LHCN-M2 (cell line): ENCODE data around the gene TMA7B. TPM values are rescaled to one million over a fixed set of nuclear protein-coding genes. Genes with fewer than 3 reads are reported as not detected.
"Not testable (repeated sequence)": the region's sequence is repeated elsewhere in the genome, so short reads cannot be mapped to it uniquely, and the experiment has no call there.

Experiments used
- DNase-seq: peaks from one replicate; pipeline ENCODE4 v3.0.0-alpha.2; 2012; ENCODE audit warnings: low read depth
- total RNA-seq: library from RNA; depleted of rRNA; stranded (reverse); fragments of >200 nt; gene quantifications from 2 replicates; pipeline ENCODE4 v1.2.3, GENCODE V29; 2014

Gene TMA7B
- total RNA-seq, 1 experiment from 2014 or later = not detected

DNA sequence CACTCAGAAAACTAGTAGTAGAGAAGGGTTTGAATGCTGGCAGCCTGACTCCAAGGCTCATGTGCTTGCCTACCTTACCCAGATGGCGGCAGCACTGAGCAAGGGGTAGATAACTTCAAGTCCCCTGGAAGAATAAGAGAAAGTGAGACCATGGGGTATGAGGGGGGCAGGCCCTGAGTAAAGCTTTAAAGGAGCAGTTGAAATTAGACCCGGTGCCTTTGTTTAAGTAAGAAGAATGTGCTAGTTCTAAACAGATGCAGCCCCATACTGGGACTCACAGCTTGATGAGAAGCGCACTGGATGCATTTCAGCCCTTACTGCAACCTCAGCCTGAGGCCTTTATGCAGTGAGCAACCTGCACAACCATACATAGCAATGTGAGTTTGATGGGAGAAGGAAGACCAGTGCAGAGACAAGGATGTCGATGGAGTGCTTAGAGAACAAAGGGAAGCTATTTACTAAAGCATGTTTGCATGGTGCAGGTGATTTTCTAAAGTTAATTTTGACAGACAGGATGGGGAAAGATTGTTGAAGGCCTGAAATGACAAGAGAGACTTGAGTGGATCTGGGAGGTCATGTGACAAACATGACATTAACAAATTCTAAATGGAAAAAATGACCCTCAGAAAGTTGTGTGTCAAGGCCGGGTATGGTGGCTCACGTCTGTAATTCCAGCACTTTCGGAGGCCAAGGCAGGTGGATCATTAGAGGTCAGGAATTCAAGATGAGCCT lies 27.1 kb upstream of the TMA7B start:
- DNase-seq = peak; percentile 3

DNA sequence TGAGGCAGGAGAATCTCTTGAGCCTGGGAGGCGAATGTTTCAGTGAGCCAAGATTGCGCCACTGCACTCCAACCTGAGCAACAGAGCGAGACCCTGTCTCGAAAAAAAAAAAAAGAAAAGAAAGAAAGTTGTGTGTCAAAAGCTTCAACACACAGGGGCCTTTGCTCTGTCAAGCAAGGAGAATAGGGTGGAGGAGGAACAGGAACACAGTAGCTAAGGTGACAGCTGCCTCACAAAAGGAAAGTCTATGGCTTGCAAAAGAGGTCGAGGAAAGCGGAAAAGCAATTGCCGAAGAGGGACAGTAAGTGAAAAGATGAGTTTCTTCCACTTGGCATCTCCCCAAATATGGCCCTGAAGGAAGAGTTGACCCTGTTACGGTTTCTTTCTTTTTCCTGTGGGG lies 26.5 kb upstream of the TMA7B start:
- DNase-seq = no peak

DNA sequence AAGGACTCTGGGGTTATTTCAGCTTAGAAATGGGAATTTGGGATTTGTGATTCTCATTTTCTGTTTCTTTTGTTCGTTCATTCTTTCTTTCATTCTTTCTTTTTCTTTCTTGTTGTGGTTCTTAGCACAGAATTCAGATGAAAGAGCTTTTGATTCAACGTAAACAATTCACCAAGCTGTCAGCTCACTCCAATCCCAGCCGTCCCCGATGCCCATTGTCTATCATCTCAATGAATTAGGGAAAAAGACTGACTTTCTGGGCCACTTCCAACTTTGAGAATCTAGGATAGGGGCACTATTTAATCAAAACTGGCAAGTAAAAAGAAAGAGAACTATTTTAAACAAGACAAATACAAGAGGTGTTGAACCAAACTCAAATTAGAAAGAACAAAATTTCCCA lies 25.1 kb upstream of the TMA7B start:
- no peak for DNase-seq

DNA sequence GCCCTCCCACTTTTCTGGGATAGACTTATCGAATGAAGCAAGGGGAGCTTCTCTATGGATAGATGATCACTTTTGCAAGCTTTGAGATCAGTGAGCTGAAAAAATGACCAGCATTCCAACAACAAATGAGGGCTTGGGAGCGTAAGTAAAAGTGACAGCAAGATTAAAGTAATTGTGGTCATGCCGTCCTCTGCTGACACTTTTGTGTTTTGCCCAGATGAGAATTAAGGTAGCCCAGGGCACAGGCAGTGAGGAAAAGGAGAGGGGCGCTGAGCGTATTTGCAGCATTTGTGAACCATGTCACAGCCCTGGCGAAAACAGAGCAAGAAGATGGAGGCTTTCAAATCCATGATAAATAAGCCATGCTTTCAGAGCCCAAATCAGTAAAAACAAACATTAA lies 24.6 kb upstream of the TMA7B start:
- no peak for DNase-seq

DNA sequence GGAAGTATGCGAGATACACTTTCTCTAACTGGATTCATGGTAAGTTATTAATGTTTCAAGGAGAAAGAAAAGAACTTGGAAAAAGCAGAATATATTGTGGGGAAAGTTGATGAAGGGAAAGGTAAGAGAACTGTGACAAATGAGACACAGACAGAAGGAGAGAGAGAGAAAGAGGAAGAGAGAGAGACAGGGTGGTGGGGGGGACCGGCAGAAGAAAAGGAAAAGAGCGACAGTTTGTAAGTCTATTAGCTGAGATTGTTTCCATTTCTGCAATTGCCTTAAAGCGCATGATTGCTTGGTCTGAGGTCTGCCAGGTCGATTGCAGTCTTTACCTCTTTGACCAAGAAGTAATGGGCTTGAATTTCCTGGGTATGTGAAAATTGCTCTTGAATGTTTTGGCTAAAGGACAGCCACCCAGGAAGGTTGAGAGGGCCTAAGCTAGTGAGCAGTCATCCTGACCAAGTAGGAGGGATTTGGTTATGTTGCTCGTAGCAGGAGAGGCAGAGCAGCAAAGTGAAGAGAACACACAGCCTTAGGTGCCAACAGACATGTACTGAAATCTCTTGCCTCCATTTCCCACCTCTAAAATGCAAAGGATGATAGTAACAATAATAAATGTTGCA lies 23.6 kb upstream of the TMA7B start:
- no peak for DNase-seq

DNA sequence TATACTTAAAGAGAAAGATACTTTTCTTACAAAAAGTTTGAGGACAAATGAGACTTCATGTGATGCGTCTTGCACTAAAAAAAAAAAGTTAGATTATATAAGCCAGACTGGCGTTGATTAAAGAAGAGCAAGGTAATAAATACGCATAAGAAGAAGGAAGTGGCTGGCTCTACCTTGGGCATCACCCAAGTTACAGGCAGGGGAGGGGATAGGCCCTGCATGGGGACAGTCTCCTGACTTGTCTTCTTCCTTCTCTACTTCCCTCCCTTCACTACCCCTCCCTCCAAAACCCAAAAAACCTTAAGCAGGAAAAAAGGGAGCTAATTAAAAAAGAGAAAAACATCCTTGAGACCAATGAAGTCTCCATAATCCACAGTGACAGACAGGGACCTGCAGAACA lies 22.3 kb upstream of the TMA7B start:
- DNase-seq = no peak

DNA sequence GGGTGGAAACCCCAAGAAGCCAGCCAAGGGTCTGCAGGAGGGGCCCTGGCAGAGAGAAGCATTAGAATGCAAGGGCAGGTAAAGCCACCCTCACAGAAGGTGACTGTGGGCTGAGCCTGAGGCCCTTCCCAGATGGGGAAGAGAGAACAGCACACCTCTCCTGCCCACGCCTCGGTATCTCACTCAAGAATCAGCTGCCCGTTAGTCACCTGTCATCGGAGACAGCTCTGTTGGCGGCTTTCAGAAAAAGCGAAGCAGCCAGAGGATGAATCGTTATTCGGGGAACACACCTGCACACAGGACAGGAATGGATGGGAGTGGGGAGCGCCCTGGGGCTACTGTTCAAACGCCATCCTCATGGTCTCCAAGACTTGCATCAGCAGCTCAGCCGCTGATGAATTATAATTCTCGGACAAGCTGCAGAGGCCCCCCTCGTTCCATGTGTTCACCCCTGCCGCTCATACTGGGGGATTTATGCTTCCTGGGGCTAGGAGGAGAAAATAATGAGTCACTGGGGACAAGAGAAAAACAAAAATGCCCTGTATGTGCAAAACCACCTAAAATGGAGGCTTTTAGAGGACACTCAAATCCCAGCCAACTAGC lies 21.6 kb upstream of the TMA7B start:
- no peak for DNase-seq

DNA sequence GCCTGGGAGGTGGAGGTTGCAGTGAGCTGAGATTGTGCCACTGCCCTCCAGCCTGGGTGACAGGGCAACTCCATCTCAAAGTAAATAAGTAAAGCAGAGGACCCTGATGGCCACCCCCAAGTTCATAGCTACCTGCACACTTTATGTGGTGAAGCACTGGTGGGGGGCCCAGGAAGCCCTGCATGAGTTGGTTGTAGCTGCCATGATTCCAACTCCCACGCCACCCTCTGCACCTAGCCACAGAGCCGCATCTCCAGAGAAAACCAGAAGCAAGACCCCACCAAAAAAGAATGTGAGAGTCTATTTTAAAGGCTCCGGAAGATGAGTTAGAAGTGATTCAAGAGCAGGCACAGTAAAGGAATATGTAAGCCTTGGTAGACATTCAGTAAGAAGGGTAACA lies 20.4 kb upstream of the TMA7B start:
- no peak for DNase-seq

DNA sequence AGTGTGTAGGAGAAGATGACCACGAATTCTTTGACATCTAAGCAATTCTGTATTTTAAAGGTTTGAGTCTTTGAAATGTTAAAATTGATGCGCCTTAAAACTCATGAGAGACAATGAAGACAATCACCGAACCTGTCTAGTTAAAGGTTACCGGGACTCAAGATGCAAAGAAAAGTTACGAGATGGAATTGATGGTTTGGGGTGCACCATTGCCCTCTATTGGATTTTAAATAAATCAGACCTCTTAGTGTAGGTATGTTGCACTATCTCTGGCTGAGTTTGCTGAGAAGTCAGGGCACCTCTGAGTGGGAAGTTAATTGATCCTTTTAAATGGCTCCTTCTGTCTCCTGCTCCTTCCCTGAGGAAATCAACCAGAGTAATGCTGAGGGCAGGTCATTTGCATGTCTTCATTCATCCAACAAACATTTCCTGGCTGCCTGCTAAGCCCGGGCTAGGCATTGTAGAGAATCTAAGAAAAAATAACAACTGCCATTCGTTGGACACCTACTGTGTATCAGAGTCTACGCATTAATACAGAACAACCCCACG lies 19.4 kb upstream of the TMA7B start:
- no peak for DNase-seq

DNA sequence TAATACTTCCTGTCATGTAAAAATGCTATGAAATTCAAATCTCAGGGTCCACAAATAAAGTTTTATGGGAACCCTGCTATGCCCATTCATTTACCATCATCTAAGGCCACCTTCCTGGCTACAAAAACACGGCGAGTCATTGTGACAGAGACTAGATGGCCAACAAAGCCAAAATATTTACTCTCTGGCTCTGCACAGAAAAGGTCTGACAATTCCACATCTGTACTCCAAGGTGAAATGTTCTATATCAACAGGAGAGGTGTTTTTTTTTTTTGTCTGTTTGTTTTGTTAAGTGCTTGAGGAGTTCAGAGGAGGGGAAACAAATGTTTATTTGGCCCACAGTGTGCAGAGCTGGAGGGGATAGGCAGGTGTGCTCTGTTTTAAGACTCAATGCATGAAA lies 18.6 kb upstream of the TMA7B start:
- no peak for DNase-seq

DNA sequence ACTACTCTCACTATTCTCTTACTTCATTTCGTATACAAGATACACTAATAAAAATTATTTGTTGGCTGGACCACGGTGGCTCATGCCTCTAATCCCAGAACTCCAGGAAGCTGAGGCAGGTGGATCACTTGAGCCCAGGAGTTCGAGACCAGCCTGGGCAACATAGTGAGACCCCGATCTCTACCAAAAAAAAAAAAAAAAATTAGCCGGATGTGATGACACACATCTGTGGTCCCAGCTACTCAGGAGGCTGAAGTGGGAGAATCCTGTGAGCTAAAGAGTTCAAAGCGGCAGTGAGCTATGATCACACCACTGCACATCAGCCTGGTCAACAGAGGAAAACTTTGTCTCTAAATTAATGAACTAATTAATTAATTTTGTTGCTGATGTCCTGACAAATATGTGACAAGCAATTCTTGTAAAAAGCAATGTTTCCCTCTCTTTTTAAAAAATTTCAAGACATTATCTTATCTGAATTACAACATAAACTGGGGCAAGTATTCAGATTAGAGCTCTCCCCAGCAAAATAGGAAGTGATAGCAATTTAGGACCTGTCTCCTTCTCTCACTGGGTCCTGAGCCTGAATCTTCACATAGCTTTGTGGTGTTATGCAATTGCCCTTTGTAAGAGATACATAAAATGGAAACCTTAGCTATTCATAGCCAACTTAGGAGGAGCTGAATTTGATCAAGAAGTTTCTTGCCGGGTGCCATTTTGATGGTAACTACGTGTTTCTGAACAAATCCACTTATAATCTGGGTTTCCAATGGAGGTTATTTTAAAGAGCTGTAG lies 17.6 kb upstream of the TMA7B start:
- no peak for DNase-seq

DNA sequence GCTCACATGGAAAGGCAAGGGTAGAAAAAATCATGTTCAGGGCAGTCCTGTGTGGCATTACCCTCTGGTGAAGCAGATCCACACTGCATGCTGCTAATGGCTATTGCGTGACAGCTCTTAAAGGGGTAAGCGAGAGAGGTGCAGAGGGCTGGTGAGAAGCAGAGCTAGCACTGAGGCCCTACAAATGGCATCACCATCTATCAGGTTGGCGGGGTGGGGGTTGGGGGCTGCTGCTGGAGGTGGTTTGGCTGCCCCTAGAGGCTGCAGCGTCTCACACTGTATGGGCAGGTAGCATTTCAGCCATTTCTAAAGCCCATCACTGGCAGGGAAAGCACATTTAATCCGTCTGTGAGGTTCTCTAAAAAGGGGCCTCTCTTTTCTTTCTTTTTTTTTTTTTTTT lies 16.9 kb upstream of the TMA7B start:
- no peak for DNase-seq

DNA sequence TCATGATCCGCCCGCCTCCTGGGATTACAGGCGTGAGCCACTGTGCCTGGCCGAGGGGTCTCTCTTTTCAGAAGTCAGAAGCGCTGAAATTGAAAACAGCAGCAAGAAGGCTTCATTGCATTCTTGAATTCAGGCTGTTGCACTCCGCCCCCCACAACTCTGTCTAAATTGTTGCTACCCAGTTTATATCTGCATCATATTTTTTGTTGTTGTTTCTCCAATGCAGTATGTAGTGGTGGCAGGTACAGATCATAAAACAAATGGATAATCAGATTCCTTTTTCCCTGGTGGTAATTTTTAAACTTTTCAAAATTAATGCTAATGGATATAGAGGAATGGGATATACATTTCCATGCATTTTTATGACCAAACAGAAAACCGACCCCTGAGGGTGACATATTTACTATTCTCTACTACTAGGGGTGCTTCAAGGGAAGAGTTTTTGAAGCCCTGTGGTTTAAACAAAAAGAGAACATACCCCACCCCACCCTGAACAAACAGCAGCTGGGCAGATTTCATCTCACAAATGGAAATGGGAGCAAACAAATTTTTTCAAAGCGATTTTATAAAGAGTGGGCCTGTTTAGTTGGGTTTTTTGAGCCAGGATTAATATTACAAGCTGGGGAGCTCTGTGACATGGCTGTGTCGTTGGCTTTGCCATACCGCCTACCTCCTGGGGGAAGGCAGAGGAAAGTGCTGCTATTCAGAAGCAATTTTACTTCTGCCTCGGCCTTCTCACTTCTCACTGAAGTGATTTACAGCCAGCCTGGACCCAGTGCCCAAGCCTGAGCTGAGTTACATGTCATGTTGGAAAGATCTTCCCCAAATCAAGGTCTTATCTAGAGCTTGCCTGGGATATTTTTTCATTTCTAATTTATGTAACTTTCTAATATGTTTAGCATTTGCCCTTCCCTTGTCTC lies 16.0 kb upstream of the TMA7B start:
- DNase-seq = no peak

DNA sequence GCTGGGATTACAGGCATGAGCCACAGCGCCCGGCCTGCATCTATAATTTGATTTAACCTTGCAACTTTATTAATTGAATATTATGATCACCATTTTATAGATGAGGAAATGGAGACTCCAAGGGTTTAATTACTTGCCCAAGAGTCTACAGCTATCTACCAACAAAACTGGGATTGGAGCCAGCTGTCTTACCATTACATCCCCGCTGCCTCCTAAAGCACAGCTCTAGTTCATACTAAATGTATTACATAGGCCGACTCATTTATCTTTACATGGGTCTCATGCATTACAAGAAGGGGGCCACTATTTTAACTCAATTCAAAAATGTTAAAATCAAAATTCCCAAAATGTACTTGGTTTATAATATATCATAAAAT lies 14.1 kb upstream of the TMA7B start:
- no peak for DNase-seq

DNA sequence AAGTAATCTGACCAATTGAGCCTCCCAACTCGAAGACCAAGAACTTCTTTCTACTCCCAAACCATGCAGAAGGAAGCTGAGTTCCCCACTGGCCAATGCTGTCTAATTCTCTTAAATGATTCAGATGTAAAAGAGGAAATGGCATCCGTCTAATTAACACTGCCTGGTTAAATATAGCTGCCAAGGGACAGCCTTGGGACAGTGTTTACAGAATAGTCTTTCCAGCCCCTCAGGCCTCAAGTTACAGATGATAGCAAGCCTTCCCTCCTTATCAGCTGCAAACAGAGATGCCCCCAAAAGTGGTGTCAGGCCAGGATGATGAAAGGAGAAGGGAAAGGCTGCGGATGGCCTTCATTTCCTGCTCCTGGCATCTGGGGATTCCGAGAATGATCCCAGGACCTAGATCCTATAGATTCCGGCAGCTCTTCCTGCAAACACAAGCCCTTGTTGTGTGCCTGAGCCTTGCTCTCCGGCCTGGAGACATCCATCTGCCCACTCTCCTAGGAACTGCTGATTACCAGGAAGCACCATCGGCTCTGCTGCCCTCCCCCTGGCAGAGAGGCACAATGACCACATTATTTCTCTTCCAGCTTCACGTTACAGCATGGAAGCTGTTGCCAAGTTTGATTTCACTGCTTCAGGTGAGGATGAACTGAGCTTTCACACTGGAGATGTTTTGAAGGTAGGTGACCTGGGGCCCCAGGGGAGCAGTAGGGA lies 13.5 kb upstream of the TMA7B start:
- DNase-seq = no peak

DNA sequence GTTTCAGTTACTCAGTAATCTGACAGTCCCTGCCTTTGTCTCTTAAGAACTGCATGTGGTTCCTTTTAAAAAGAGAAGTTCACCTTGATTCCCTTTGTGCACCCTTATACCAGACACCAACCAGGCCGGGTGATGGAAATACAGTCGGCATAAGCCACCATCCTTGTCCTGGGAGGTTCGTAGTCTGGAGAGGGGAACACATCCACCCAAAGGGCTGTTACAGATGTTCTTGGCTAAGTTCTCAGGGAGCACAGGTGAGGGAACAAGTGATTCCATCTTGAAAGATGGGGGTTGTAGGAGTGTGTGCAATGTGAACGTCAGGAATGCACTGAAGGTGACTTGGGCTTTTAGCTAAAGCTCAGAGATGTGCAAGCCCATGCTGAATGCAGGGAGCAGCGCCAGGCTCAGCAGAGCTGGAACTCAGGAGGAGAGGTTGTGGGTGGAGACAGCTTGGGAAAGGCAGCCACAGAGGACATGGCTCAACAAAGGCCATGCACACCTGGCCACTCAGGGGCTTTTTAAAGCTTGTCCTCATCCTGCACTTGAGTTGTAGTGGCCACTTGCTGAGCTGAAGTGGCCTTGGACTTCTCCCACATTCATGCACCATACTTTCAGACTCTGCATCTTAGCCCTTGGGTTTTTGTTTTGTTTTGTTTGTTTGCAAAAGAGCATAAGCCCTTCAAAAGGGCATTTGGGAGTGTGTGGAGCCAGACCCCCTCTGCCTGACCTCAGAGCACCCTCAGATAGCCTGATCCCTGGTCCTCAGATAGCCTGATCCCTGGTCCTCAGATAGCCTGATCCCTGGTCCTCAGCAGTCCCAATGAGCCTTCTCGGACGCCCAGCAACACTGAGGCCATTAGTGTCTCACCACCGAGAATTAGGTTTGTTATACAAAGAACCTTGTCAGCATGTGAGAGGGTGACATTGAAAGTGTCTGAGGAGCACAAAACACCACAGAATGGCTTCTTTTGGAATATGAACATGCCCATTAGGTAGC lies 12.7 kb upstream of the TMA7B start:
- no peak for DNase-seq

DNA sequence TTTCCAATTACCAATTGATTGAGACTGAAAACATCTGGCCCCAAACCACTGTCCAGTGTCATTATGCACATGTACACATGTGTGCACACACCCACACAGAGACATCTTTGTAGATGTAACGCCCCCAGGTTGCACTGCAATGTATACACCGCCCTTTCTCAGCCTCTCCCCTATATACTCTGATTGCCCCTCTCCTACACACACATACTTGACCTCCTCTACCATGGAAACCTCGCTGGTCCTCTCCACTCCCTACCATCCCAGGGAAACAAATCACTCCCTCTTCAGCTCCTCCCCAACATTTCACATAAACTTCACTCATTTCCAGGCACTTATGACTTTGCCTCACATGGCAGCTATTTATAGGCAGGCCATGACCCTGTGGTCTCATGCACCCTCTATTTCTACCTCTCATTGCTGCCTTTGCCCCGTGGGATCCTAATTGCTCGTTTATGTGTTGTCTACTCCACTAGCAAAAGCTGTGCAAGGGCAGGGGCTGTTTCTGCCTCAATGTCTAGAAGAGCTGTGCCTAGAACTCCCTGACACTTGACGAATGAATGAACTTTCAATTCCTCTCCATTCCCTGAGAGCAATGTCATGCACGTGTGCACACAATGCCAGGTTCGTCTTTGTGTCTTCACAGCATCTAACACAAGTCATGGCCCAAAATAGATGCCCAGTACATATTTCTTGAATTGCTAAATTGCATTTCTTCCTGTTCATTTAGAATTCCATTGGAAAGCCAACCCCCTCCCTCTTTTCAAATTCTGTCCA lies 10.0 kb upstream of the TMA7B start:
- no peak for DNase-seq

DNA sequence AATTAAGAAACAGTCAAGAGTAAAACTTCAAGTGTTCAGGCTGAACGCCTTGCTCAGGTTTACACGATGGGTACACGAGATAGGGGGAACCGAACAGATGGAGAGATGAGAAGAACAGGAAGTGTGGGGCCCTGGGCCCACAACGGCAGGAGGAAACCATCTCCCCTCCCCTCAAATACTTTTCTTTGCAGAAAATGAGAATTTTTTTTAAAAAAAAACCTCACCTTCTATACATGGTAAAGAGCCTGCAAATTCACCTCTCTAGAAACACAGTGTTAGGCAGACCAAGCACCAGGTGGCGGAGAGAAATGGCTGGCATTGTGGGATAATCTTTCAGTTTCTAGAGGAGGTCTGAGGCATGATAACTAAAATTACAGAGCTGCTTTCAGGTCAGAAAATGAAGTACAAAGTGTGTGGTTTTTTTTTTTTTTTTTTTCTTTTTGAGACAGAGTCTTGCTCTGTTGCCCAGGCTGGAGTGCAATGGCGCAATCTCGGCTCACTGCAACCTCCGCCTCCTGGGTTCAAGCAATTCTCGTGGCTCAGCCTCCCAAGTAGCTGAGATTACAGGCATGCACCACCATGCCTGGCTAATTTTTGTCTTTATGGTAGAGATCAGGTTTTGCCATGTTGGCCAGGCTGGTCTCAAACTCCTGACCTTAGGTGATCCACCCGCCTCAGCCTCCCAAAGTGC lies 8.4 kb upstream of the TMA7B start:
- DNase-seq = not testable (repeated sequence)
